SW480 (cell line): ENCODE measurements around the gene UBE2O.

ENCODE experiments used
- DNase-seq: peaks from one replicate; pipeline ENCODE4 v3.0.0-alpha.2; 2016; ENCODE audit warnings: low spot score

The UBE2O gene

DNA sequence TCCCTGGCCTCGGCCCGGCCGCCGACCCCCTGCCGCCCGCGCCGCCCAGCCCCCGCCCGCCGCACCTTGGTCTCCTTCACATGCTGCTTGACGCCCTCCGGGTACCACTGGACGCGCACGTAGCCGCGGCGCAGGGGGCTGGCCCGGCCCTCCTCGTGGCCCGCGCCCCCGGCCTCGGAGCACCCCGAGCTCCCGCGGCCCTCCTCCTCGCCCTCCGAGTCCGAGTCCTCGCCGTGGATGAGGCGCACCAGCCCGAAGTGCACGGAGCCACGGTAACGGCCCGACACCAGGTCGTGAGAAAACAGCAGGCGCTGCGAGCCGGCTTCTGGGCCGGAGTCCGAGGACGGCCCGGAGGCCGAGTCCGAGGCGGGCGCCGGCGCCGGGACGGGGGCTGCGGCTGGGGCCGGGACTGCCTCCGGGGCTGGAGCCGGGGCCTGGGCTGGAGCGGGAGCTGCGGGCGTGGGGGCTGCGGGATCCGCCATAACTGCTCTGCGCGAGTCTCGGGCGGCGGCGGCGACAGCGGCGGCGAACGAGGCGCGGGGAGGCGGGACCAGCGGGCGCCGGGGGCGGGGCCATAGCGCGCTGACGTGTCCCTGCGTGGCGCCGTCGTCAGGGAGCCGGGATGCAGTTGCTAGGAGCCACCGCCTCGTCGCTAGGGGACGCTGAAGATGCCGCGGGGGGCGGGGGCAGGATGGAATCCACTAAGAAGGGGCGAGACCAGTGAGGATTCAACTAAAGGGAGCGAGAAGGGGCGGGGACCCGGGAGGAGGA is at the start of gene UBE2O:
Gene UBE2O (minus strand): TSS at position 493 of the 771 bp plus-strand sequence. CDS start 11 bp downstream, at position 482.
- peak; percentile 85 for DNase-seq

DNA sequence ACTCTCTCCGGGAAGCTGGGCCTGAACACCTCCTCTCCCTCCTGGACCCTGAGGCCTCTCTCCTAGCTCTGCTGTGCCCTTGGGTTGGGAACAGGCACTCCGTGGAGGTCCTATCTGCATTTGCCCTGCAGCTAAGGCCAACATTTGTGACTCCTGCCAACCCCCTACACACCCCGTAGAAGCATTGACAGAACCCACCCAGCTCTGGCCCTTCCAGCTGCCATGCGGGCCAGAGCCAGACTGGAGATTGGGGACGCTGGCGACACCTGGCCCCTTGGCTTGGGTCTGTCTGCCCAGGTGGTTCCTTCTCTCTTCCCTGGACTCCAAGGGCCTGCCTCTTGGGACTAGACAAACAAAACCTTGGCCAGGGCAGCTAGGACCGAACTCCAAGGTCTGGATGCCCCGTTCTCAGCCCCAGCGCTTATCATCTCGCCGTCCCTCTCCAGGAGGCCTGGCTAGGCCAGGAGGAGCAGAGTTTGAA is 48.9 kb upstream of the UBE2O start:
- no peak for DNase-seq

GRCh38 chr17:76501018-76501826 is 48.3 kb upstream of the UBE2O start, which contains the start of gene RHBDF2:
TSS of gene RHBDF2 (minus strand) at chr17:76501423. CDS start at chr17:76481524, 19,899 bp downstream.
- DNase-seq: peak; percentile 78

- DNase-seq: peak; percentile 30
Measured at GRCh38 chr17:76500747-76501017, 47.7 kb upstream of the UBE2O start.

DNA sequence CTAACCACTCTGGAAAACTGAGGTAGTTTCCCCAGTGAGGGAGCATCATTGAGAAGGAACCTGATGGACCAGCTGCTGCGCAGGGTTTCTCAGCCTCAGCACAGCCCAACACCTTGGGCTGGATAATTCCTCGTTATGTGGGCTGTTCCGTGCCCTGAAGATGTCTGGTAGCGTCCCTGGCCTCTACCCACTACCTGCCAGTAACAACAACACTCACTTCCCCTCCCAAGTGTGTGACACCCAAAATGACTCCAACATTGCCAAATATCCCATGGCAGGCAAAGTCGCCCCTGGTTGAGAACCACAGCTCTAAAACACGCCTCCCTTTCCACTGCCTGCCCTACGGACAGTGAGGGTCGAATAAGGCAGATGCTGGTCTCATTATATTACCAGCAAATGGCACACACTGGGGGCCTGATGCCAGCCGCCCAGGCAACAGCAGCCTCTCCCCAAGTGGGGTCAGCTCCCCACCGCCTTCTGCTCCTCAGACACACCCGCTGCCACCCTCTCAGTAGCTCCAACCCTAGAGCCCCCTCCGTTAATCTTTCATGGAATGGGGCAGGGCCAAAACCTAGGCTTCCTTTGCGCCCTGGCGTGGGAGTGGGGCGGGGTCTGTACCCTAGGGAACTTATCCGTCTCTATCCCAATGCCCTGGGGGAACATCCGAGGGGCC is 47.3 kb upstream of the UBE2O start:
- peak; percentile 46 for DNase-seq

- peak; percentile 96 for DNase-seq
Measured at GRCh38 chr17:76499267-76499667, 46.3 kb upstream of the UBE2O start.

- no peak for DNase-seq
Measured at GRCh38 chr17:76498876-76499251, 45.9 kb upstream of the UBE2O start.

DNA sequence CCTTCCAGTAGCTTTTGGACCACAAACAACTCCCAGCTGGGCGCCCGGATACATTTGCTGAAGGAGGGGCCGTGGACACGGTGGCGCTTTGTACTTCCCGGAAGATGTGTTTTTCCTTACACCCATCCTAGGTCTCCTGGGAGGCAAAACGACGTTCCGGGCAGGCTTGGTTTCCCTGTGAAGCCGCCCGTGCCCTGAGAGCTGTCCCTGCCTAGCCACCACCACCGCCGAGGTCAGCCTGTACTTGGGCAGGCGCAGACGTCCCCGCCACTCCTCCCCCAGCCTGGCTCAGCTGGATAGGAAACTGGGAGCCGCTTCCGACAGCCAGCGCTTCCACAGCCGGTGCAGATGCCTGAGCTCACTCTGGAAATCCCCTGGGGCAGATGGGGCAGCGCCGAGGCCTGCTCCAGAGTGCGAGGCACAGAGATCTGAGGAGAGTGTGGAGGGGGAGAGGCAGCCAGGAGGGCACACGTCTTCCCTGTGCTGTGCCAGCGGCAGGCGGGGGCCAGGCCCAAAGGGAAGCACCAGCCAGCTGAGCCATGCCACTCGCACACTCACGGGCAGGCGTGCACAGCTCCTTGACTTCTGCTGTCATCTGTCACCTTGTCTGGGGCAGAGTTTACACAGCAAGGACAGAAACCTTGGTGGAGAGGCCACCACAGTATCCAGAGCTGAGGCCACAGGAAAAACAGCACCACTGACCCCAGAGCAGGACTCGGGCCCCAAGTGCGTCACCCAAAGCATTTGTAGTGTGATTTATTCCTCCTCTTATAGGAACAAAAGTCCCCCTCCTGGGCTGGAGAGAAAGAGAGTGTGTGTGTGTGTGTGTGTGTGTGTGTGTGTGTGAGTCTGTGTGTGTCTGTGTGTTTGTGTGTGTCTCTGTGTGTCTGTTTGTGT is 45.3 kb upstream of the UBE2O start:
- peak; percentile 72 for DNase-seq

- DNase-seq: no peak
Measured at GRCh38 chr17:76497699-76497978, 44.7 kb upstream of the UBE2O start.

DNA sequence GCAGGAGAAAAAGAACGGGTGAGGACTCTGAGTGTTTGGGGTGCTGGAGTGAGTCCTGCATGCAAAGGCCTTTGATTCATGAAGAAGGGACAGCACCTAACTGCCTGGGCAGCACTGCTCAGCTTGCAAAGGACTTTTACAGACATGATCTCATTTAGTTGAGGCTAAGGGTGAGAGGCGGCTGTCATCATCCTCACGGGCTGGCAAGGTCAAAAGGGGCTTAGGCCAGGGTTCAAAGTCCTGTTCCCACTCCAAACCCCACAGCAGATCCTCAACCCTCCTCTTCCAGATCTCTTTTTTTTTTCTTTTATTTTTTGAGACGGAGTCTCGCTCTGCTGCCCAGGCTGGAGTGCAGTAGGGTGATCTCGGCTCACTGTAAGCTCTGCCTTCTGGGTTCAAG is 43.5 kb upstream of the UBE2O start:
- no peak for DNase-seq

- DNase-seq: no peak
Measured at GRCh38 chr17:76495663-76496400, 42.9 kb upstream of the UBE2O start.

DNA sequence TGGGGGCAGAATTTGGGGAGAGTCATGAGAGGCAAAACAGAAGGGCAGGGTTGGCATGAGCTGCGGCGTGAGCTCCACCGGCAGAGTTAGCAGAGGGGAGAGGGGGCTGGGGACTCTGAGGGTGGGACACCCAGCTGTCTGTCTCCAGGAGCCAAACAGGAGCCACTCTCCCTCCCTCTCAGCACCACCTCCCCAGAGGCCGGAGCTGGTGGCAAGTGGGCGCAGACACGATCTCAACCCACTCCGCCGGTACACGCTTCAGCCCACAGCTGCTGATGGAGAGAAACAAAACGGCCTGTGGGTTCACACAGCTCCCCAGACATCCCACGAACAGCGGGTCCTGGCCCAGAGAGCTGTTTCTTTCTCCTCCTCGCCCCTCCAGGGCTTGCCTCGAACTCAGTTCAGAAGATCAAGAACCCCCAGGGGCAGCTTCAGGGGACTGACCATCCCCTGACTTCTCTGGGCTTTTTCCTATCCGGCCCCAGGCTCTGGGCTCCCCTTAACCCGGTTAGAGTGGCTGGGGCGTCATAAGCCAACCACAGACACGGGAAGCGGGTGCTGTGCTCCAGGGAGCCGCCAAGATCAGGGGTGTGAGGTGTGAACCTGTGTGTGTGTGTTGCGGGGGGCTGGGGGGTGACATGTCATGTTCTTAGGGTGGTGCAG is 40.7 kb upstream of the UBE2O start:
- DNase-seq: no peak

GRCh38 chr17:76492989-76493501 is 40.1 kb upstream of the UBE2O start:
- peak; percentile 60 for DNase-seq

- peak; percentile 71 for DNase-seq
Measured at GRCh38 chr17:76492123-76492988, 39.4 kb upstream of the UBE2O start.

DNA sequence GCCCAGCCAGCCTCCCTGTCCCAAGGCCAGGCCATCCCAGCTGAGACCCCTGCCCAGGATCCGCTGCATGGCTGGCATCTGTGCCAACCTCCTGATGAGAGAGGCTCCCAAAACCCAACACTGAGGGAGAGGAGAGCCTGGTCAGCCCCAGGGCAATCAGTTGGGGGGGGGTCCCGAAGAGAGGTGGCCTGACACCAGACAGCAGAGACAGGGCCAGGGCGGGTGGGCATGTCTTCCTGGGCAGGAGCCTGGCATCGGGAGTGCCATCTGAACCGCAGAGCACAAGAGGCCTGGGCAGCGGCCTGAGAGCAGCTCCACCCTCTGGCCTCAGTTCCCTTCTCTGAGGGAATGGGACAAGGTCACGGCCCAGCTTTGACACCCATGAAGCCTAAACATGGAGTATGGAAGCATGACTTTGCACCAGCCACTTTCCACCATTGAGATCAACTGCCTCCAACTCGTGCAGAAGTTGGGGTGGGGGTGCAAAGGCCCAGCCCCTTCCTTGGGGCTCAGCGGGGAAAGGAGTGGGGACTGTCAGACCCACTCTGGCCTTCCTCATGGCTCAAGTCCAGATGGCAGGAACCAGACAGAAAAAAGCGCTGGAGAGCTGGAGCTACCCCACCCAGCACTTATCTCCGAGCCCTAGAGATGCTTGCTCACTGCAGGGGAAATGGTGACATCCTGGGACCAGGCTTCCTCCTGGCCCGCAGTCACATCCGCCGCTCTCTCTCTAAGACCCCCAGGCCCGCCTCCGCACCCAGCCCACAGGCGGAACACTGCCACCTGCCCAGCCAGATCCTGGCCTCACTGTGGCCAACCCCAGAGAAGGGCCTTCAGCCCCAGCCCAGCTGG is 38.5 kb upstream of the UBE2O start:
- no peak for DNase-seq

DNA sequence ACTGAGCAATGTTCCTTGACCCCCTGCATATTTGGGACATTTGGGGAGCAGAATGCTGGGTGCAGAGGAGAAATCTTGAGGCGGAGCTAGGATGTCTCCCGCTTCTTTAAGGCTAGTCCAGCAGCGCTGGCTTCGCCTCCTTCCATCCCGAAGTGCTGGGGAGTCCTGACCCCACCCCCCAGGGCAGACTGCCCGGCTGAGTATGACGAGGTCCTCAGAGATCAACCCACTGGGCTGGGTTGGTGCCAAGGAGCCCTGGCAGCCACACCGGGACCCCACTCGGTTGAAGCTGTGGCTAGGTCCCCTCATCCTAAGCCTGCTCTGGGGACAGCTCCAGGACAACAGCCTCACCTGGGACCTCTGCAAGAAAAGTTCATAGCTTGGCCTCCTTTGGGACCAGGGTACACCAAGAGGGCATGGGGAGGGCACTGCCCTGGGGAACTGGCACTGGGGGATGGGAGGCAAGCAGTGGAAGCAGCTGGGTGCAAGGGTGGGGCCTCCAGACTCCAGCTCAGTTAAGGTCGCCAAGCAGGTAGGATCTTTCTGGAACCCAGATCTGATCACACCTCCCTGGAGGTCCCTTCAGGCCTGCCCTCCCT is 37.3 kb upstream of the UBE2O start:
- no peak for DNase-seq

- no peak for DNase-seq
Measured at GRCh38 chr17:76487451-76488192, 34.7 kb upstream of the UBE2O start.
